Stimulated activated CD8-positive, alpha-beta memory T cell treated with anti-CD3 and anti-CD28 coated beads, Interleukin-4, amount 100 ng/mL, for 4 hours (primary cell): Measurements from ENCODE around the gene ITPK1.

ENCODE experiments used
- DNase-seq, 2 donors: peaks; one replicate each; pipeline ENCODE4 v3.0.0-alpha.2; 2020; ENCODE audit warnings: low read depth in 2 of 2, low spot score in 1 of 2

The ITPK1 gene

GRCh38 chr14:92994131-92994676 lies 121.5 kb downstream of the ITPK1 start:
- no peak for DNase-seq

GRCh38 chr14:92993302-92993701 lies 122.4 kb downstream of the ITPK1 start:
- no peak for DNase-seq

- DNase-seq: no peak
These were observed 124.2 kb downstream of the ITPK1 start for GRCh38 chr14:92991536-92991935.

- no peak for DNase-seq
These were observed 125.0 kb downstream of the ITPK1 start for GRCh38 chr14:92990456-92991430.

GRCh38 chr14:92988786-92989755 lies 126.7 kb downstream of the ITPK1 start:
- DNase-seq: no peak

GRCh38 chr14:92987713-92988510 lies 127.8 kb downstream of the ITPK1 start:
- no peak for DNase-seq

GRCh38 chr14:92987148-92987570 lies 128.6 kb downstream of the ITPK1 start:
- DNase-seq: no peak

- no peak for DNase-seq
These were observed 129.2 kb downstream of the ITPK1 start for GRCh38 chr14:92986254-92987147.

- no peak for DNase-seq
These were observed 130.2 kb downstream of the ITPK1 start for GRCh38 chr14:92985521-92985920.

GRCh38 chr14:92984896-92985295 lies 130.8 kb downstream of the ITPK1 start:
- DNase-seq: no peak

GRCh38 chr14:92984082-92984788 lies 131.5 kb downstream of the ITPK1 start:
- DNase-seq: no peak

- DNase-seq: no peak
These were observed 132.8 kb downstream of the ITPK1 start for GRCh38 chr14:92982956-92983355.

GRCh38 chr14:92981726-92982125 lies 134.0 kb downstream of the ITPK1 start:
- DNase-seq: no peak

- no peak for DNase-seq
These were observed 134.9 kb downstream of the ITPK1 start for GRCh38 chr14:92980866-92981265.

GRCh38 chr14:92978229-92979021 lies 137.3 kb downstream of the ITPK1 start:
- no peak for DNase-seq

GRCh38 chr14:92976268-92976667 lies 139.5 kb downstream of the ITPK1 start:
- no peak for DNase-seq

GRCh38 chr14:92974541-92975345 lies 141.0 kb downstream of the ITPK1 start:
- no peak for DNase-seq
